ENCODE data around the gene GRB14. TPM values are rescaled to one million over a fixed set of nuclear protein-coding genes. Genes with fewer than 3 reads are reported as not detected.

Gene GRB14
- polyA plus RNA-seq, 1 of the 3 experiments (the other 2 are of a cell fraction) = 3.9 TPM

GRCh38 chr2:164458792-164459191 is 162.5 kb downstream of the GRB14 start:
- Histone ChIP-seq H3K9ac (no peak overlapping the region), H4K20me1 (ENCODE audit: insufficient read depth) (no peaks in the 10 kb centered on the region), H3F3A (replicated peaks; ENCODE audit: insufficient read depth) (no peaks in the 10 kb centered on the region), H3K9me2 (no peaks in the 10 kb centered on the region), H3K9me3 (no peaks in the 10 kb centered on the region), H2AFZ (ENCODE audit: low read depth) (no peak overlapping the region), H3K27me3 (ENCODE audit: insufficient read depth) (no peaks in the 10 kb centered on the region), H3K4me1 (ENCODE audit: control insufficient read depth in 1 of 2, insufficient read depth in 2 of 2, low read depth in 1 of 2, low read length in 1 of 2) (peaks cover 0 to 13% of the 10 kb centered on the region in 2 experiments; a peak in 2 of 4 replicates), H3K79me2 (ENCODE audit: insufficient read depth) (no peaks in the 10 kb centered on the region), H3K36me3 (replicated peaks in 1 of 2; ENCODE audit: control insufficient read depth in 1 of 2, insufficient read depth in 2 of 2, low read length in 1 of 2) (no peaks in the 10 kb centered on the region), H3K27ac (ENCODE audit: low read depth in 2 of 2, low read length in 1 of 2) (peak overlapping the region in 1 of 2 experiments; percentile 80; a peak in 1 of 4 replicates), H3K4me2 (no peak overlapping the region), H3K4me3 (ENCODE audit: low read depth in 2 of 2, low read length in 1 of 2) (no peak overlapping the region)
- TF ChIP-seq TEAD4 (IDR thresholded peaks at IDR 0.05; ENCODE audit: borderline replicate concordance, insufficient read depth) = no peak
- no peak for TF ChIP-seq JUND (IDR thresholded peaks at IDR 0.05)
- no peak for TF ChIP-seq NRF1 (IDR thresholded peaks at IDR 0.05; ENCODE audit: low read depth, low read length)
- no peak for TF ChIP-seq RCOR1 (IDR thresholded peaks at IDR 0.05; ENCODE audit: low read length)
- no peak for TF ChIP-seq TAF1 (IDR thresholded peaks at IDR 0.05; ENCODE audit: borderline replicate concordance, low read depth, low read length)
- TF ChIP-seq RAD21 (IDR thresholded peaks at IDR 0.05; ENCODE audit: low read length) = no peak
- no peak for TF ChIP-seq USF2 (IDR thresholded peaks at IDR 0.05; ENCODE audit: borderline replicate concordance, low read depth, low read length)
- TF ChIP-seq ELF1 (IDR thresholded peaks at IDR 0.05) = no peak
- TF ChIP-seq SIN3A (IDR thresholded peaks at IDR 0.05; ENCODE audit: borderline replicate concordance, low read depth, low read length) = no peak
- TF ChIP-seq PBX3 (IDR thresholded peaks at IDR 0.05) = no peak
- no peak for TF ChIP-seq MXI1 (IDR thresholded peaks at IDR 0.05; ENCODE audit: low read depth, low read length)
- no peak for TF ChIP-seq IRF3 (IDR thresholded peaks at IDR 0.05; ENCODE audit: low read depth, low read length)
- no peak for TF ChIP-seq USF1 (IDR thresholded peaks at IDR 0.05; ENCODE audit: borderline replicate concordance, low read depth)
- TF ChIP-seq EP300 (IDR thresholded peaks at IDR 0.05; ENCODE audit: borderline replicate concordance in 1 of 2, low read depth in 1 of 2, low read length in 1 of 2) = no peak
- TF ChIP-seq MEF2A (IDR thresholded peaks at IDR 0.05; ENCODE audit: borderline replicate concordance, low read depth) = no peak
- TF ChIP-seq RXRA (IDR thresholded peaks at IDR 0.05; ENCODE audit: borderline replicate concordance, low read depth) = no peak
- no peak for TF ChIP-seq GABPA (IDR thresholded peaks at IDR 0.05; ENCODE audit: low read depth)
- TF ChIP-seq EZH2phosphoT487 (IDR thresholded peaks at IDR 0.05; ENCODE audit: borderline replicate concordance, low read depth) = no peak
- TF ChIP-seq MAX (IDR thresholded peaks at IDR 0.05; ENCODE audit: low read depth) = no peak
- WGBS (ENCODE audit: low lambda C conversion rate) = 63% methylated on average over 1 of the region's 2 CpGs
- ChIA-PET POLR2A (no interaction called here), CTCF (interaction anchor here (0.6 to 3.3 kb wide), 6 partner anchors 16 to 1277 kb away, joined by 3 to 11 read pairs (median 4); no protein-coding TSS in a partner anchor)
- DNase-seq = peak; percentile 44

Data from SK-N-SH (cell line).